Measurements from ENCODE around the gene LRG1. TPM values are rescaled to one million over a fixed set of nuclear protein-coding genes. Genes with fewer than 3 reads are reported as not detected.

The LRG1 gene
- total RNA-seq, 1 donor from 2014 or later = not detected

DNA sequence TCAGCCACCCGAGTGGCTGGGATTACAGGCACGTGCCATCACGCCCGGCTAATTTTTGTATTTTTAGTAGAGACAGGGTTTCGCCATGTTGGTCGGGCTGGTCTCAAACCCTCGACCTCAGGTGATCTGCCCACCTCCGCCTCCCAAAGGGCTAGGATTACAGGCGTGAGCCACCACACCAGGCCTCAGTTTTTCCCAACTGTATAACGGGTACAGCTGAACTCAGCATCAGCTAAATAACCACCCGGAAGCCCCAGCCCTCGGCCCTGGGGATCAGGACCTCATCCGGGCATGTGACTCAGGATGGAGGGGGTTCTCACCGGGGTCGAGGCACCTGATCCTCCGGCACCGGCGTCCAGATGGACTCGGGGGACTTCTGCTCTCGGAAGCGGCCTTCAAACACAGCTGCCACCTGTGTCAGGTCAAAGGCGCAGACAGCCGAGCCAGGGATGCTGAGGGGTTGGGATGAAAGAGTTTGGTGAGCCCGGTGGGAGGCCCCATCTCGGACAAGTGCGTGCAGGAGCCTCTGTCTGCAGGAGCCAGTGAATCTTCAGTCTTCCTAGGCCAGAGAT is 10.7 kb upstream of the LRG1 start:
- no peak overlapping the region for H3K9ac ChIP-seq
- no peak overlapping the region for H3K4me3 ChIP-seq
- TF ChIP-seq, protein P1, sequence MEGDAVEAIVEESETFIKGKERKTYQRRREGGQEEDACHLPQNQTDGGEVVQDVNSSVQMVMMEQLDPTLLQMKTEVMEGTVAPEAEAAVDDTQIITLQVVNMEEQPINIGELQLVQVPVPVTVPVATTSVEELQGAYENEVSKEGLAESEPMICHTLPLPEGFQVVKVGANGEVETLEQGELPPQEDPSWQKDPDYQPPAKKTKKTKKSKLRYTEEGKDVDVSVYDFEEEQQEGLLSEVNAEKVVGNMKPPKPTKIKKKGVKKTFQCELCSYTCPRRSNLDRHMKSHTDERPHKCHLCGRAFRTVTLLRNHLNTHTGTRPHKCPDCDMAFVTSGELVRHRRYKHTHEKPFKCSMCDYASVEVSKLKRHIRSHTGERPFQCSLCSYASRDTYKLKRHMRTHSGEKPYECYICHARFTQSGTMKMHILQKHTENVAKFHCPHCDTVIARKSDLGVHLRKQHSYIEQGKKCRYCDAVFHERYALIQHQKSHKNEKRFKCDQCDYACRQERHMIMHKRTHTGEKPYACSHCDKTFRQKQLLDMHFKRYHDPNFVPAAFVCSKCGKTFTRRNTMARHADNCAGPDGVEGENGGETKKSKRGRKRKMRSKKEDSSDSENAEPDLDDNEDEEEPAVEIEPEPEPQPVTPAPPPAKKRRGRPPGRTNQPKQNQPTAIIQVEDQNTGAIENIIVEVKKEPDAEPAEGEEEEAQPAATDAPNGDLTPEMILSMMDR (IDR thresholded peaks at IDR 0.05) = no peak
- TF ChIP-seq EZH2 (IDR thresholded peaks at IDR 0.05) (no peak), EZH2phosphoT487 (IDR thresholded peaks at IDR 0.05) (no peak)
- H3K4me1 ChIP-seq = no peaks in the 10 kb centered on the region
- no peak overlapping the region for H2AFZ ChIP-seq (replicated peaks)
- Mint-ChIP-seq H3K36me3 (peaks cover 19% of the 10 kb centered on the region), H3K27ac (no peak overlapping the region), H3K9me3 (no peaks in the 10 kb centered on the region), H3K4me3 (no peak overlapping the region), H3K27me3 (ENCODE audit: insufficient read depth, low read depth) (no peaks in the 10 kb centered on the region), H3K4me1 (no peaks in the 10 kb centered on the region)
- peaks cover 12% of the 10 kb centered on the region for H4K20me1 ChIP-seq (ENCODE audit: low read depth)
- DNase-seq (ENCODE audit: low spot score) = no peak
- no peaks in the 10 kb centered on the region for H3K36me3 ChIP-seq
- H3K27ac ChIP-seq = no peak overlapping the region
- H3K79me2 ChIP-seq (ENCODE audit: low read depth) = no peaks in the 10 kb centered on the region
- H3K4me2 ChIP-seq = no peak overlapping the region
- H3K9me3 ChIP-seq (ENCODE audit: low read depth) = no peaks in the 10 kb centered on the region
- no peaks in the 10 kb centered on the region for H3F3A ChIP-seq (ENCODE audit: low read depth)
- no peaks in the 10 kb centered on the region for H3K27me3 ChIP-seq

DNA sequence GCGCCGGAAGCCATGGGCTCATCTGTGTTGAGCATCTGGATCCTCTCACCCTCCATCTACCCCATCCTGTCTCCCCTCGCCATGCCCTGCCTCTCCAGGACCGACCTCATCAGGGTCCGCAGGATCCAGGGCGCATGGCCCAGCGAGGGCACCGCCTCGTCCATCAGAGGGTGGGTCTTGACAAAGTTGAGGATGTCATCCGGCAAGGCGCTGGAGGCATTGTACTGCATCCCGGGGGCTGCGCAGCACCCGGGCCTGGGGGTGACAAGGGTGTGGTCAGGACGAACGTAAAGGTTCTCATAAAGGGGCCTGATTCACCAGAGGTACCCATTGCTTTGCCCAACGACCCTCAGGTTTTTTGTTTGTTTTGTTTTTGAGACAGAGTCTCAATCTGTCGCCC is 10.2 kb upstream of the LRG1 start:
- peaks cover 19% of the 10 kb centered on the region for H3K36me3 Mint-ChIP-seq
- H2AFZ ChIP-seq (replicated peaks) = no peak overlapping the region
- no peaks in the 10 kb centered on the region for H3K4me1 ChIP-seq
- no peak overlapping the region for H3K27ac Mint-ChIP-seq
- no peak overlapping the region for H3K4me2 ChIP-seq
- no peaks in the 10 kb centered on the region for H3K9me3 Mint-ChIP-seq
- no peak overlapping the region for H3K27ac ChIP-seq
- H4K20me1 ChIP-seq (ENCODE audit: low read depth) = peaks cover 10% of the 10 kb centered on the region
- no peak overlapping the region for H3K4me3 ChIP-seq
- no peaks in the 10 kb centered on the region for H3K4me1 Mint-ChIP-seq
- no peak overlapping the region for H3K9ac ChIP-seq
- H3K4me3 Mint-ChIP-seq = no peak overlapping the region
- no peaks in the 10 kb centered on the region for H3K27me3 ChIP-seq
- H3F3A ChIP-seq (ENCODE audit: low read depth) = no peaks in the 10 kb centered on the region
- no peaks in the 10 kb centered on the region for H3K9me3 ChIP-seq (ENCODE audit: low read depth)
- TF ChIP-seq, protein P1 (IDR thresholded peaks at IDR 0.05) = no peak
- TF ChIP-seq EZH2phosphoT487 (IDR thresholded peaks at IDR 0.05) (no peak), EZH2 (IDR thresholded peaks at IDR 0.05) (no peak)
- H3K27me3 Mint-ChIP-seq (ENCODE audit: insufficient read depth, low read depth) = no peaks in the 10 kb centered on the region
- DNase-seq (ENCODE audit: low spot score) = no peak
- no peaks in the 10 kb centered on the region for H3K36me3 ChIP-seq
- H3K79me2 ChIP-seq (ENCODE audit: low read depth) = no peaks in the 10 kb centered on the region

DNA sequence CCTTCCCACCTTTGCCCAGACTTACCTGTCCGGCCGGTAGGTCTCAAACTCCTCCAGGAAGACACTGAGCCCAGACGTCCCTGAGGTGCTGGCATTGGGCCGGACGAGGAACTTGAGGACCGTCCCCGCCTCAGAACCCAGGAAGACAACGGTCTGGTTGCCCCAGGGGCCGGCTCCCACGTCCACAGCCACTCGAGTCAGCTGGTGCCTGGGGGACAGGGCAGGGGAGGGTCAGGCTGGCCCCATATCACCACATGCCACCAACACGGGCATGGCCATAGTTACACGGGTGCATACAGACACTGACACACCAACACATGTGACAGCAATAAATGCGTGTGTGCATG is 8.4 kb upstream of the LRG1 start:
- no peaks in the 10 kb centered on the region for H3K79me2 ChIP-seq (ENCODE audit: low read depth)
- H3K4me1 ChIP-seq = no peaks in the 10 kb centered on the region
- TF ChIP-seq EZH2phosphoT487 (IDR thresholded peaks at IDR 0.05) (no peak), EZH2 (IDR thresholded peaks at IDR 0.05) (no peak)
- TF ChIP-seq, protein P1 (IDR thresholded peaks at IDR 0.05) = no peak
- no peak overlapping the region for H3K9ac ChIP-seq
- H3K4me3 ChIP-seq = no peak overlapping the region
- no peak for DNase-seq (ENCODE audit: low spot score)
- no peaks in the 10 kb centered on the region for H3K36me3 ChIP-seq
- H3K4me2 ChIP-seq = no peak overlapping the region
- Mint-ChIP-seq H3K36me3 (peaks cover 9% of the 10 kb centered on the region), H3K4me1 (no peaks in the 10 kb centered on the region), H3K4me3 (no peak overlapping the region), H3K27ac (no peak overlapping the region), H3K27me3 (ENCODE audit: insufficient read depth, low read depth) (no peaks in the 10 kb centered on the region), H3K9me3 (no peaks in the 10 kb centered on the region)
- peaks cover 10% of the 10 kb centered on the region for H4K20me1 ChIP-seq (ENCODE audit: low read depth)
- no peak overlapping the region for H3K27ac ChIP-seq
- H3K9me3 ChIP-seq (ENCODE audit: low read depth) = no peaks in the 10 kb centered on the region
- no peaks in the 10 kb centered on the region for H3F3A ChIP-seq (ENCODE audit: low read depth)
- H2AFZ ChIP-seq (replicated peaks) = no peak overlapping the region
- H3K27me3 ChIP-seq = no peaks in the 10 kb centered on the region
